IPS-18c (cell line): Measurements from ENCODE around the gene FRMPD2.

ENCODE experiments used
- H3K4me3 ChIP-seq: 2 replicates; pipeline ENCODE4 v1.7.0; 2013; ENCODE audit warnings: low read depth, mild to moderate bottlenecking, low read length, moderate library complexity; ENCODE audit not compliant: insufficient read depth
- H3K9me3 ChIP-seq: one replicate; pipeline ENCODE4 v1.6.1; 2013; ENCODE audit warnings: mild to moderate bottlenecking, low read length, moderate library complexity; ENCODE audit not compliant: control insufficient read depth, insufficient read depth

The FRMPD2 gene

GRCh38 chr10:48274636-48275035, at the start of gene FRMPD2:
FRMPD2 (minus strand) TSS chr10:48274696; CDS start chr10:48274567, 129 bp downstream.
- Histone ChIP-seq H3K4me3 (no peak within 1 kb of the TSS), H3K9me3 (no peaks in the 10 kb centered on the region)

- no peak overlapping the region for H3K4me3 ChIP-seq
These were observed 47.5 kb upstream of the FRMPD2 start for GRCh38 chr10:48322017-48322416.

GRCh38 chr10:48317321-48317990, 43.0 kb upstream of the FRMPD2 start:
- Histone ChIP-seq H3K9me3 (no peaks in the 10 kb centered on the region), H3K4me3 (no peak overlapping the region)

More at GRCh38 chr10:48322017-48322416, 47.5 kb upstream of the FRMPD2 start:
- no peaks in the 10 kb centered on the region for H3K9me3 ChIP-seq

GRCh38 chr10:48316236-48316635, 41.7 kb upstream of the FRMPD2 start:
- no peaks in the 10 kb centered on the region for H3K9me3 ChIP-seq
- no peak overlapping the region for H3K4me3 ChIP-seq

GRCh38 chr10:48314107-48314506, 39.6 kb upstream of the FRMPD2 start:
- Histone ChIP-seq H3K9me3 (no peaks in the 10 kb centered on the region), H3K4me3 (no peak overlapping the region)

- H3K9me3 ChIP-seq = no peaks in the 10 kb centered on the region
- no peak overlapping the region for H3K4me3 ChIP-seq
These were observed 35.3 kb upstream of the FRMPD2 start for GRCh38 chr10:48309711-48310226.

GRCh38 chr10:48307711-48308018, 33.2 kb upstream of the FRMPD2 start:
- Histone ChIP-seq H3K9me3 (no peaks in the 10 kb centered on the region), H3K4me3 (peak overlapping the region; percentile 67)

GRCh38 chr10:48306870-48307710, 32.6 kb upstream of the FRMPD2 start:
- Histone ChIP-seq H3K9me3 (no peaks in the 10 kb centered on the region), H3K4me3 (peak overlapping the region; percentile 67)

- H3K4me3 ChIP-seq = peak within 1 kb of the TSS; percentile 67
- H3K9me3 ChIP-seq = no peaks in the 10 kb centered on the region
These were observed 31.9 kb upstream of the FRMPD2 start, which contains the start of gene MAPK8 for GRCh38 chr10:48306265-48306869. MAPK8 (plus strand) TSS chr10:48306677; CDS start chr10:48401661, 94,984 bp downstream.

- peak overlapping the region; percentile 28; the same call in 1 of the 2 replicates for H3K4me3 ChIP-seq
- H3K9me3 ChIP-seq = no peaks in the 10 kb centered on the region
These were observed 31.4 kb upstream of the FRMPD2 start for GRCh38 chr10:48305905-48306264.

GRCh38 chr10:48302515-48303476, 28.3 kb upstream of the FRMPD2 start:
- Histone ChIP-seq H3K4me3 (no peak overlapping the region), H3K9me3 (no peaks in the 10 kb centered on the region)

- Histone ChIP-seq H3K9me3 (no peaks in the 10 kb centered on the region), H3K4me3 (no peak overlapping the region)
These were observed 26.1 kb upstream of the FRMPD2 start for GRCh38 chr10:48300556-48300955.

- Histone ChIP-seq H3K9me3 (no peaks in the 10 kb centered on the region), H3K4me3 (no peak overlapping the region)
These were observed 25.2 kb upstream of the FRMPD2 start for GRCh38 chr10:48299692-48300091.

GRCh38 chr10:48299066-48299465, 24.6 kb upstream of the FRMPD2 start:
- H3K4me3 ChIP-seq = no peak overlapping the region
- H3K9me3 ChIP-seq = no peaks in the 10 kb centered on the region

GRCh38 chr10:48296576-48297098, 22.1 kb upstream of the FRMPD2 start:
- Histone ChIP-seq H3K4me3 (no peak overlapping the region), H3K9me3 (no peaks in the 10 kb centered on the region)

GRCh38 chr10:48294431-48294830, 19.9 kb upstream of the FRMPD2 start:
- Histone ChIP-seq H3K4me3 (no peak overlapping the region), H3K9me3 (no peaks in the 10 kb centered on the region)

- H3K9me3 ChIP-seq = no peaks in the 10 kb centered on the region
These were observed 18.1 kb upstream of the FRMPD2 start for GRCh38 chr10:48292616-48293015.

More at GRCh38 chr10:48292616-48293015, 18.1 kb upstream of the FRMPD2 start:
- H3K4me3 ChIP-seq = no peak overlapping the region
